Upper lobe of left lung (tissue), 4 donors: ENCODE results near the gene CIITA.

Experiments used
- CTCF ChIP-seq, 6 experiments: fragments of 450-650 bp in 4 of 6; fragments of 200-600 bp in 2 of 6; sonication (generic) in 2 of 6; IDR thresholded peaks; one replicate each; pipeline ENCODE4 v1.5.1; 2016 to 2019; ENCODE audit warnings: antibody characterized with exemption in 6 of 6
- POLR2A ChIP-seq, 4 donors: fragments of 450-650 bp; IDR thresholded peaks; one replicate each; pipeline ENCODE4 v1.5.1; 2016 to 2017; ENCODE audit warnings: antibody characterized with exemption in 4 of 4, mild to moderate bottlenecking in 2 of 4

DNA sequence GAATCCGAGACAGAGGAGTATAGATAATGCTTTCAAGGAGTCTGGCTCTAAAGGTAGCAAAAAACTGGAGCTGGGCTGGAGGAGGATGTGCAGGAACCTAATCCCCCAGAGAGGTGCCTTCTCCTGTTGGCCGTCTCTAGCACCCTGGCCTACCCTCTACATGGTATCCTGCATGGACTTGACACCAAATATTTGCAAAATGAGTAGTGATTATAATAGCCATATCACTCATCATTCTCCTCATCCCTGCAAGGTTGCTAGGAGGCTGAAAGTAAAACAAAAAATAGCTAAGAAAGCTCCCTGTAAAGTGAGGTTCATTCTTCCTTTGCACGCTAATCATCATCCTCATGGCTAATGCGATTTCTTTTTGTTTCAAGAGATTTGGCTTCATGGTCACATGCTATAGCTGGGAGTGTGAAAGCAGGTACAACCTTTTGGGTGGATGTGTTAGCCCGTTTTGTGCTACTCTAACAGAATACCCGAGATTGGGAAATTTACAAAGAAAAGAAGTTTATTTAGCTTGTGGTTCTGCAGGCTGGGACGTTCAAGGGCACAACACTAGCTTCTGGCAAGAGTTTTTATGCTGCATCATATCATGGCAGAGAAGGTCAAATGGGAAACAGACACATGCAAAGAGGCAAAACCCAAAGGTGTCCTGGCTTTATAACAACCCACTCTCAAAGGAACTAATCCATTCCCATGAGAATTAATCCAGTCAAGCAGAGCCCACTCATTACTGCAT lies 27.1 kb upstream of the CIITA start:
- TF ChIP-seq POLR2A (IDR thresholded peaks at IDR 0.05) (no peak), CTCF (IDR thresholded peaks at IDR 0.05) (no peak)
